GM18520 (cell line): Measurements from ENCODE around the gene TMEM259.

Experiments
- ATAC-seq: cut with Tn5 transposase; IDR thresholded peaks from one replicate; pipeline ENCODE4 v1.9.1; 2021; ENCODE audit not compliant: unreplicated experiment

Gene TMEM259

DNA sequence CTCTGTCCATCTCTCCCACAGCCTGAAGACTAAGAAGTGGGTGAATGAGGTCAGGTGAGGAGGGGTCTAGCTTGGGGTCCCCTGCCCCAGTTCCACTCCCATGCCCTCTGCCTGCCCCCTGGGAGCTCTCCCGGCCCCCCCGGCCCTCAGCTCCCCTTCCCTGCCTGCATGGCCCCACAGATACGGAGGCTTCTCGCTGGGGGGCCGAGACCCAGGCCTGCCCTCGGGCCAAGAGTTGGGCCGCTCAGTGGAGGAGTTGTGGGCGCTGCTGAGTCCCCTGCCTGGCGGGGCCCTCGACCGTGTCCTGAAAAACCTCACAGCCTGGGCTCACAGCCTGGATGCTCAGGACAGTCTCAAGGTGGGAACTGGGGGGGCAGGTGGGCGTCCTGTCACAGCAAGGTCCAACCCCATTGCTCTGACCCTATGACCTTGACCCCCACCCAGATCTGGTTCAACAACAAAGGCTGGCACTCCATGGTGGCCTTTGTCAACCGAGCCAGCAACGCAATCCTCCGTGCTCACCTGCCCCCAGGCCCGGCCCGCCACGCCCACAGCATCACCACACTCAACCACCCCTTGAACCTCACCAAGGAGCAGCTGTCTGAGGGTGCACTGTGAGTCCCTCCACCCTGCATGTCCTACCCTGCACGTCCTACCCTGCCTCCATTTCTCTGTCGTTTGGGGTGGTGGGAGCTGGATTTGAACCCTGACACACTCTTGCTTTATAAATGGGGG lies 35.1 kb upstream of the TMEM259 start:
- ATAC-seq = no peak

DNA sequence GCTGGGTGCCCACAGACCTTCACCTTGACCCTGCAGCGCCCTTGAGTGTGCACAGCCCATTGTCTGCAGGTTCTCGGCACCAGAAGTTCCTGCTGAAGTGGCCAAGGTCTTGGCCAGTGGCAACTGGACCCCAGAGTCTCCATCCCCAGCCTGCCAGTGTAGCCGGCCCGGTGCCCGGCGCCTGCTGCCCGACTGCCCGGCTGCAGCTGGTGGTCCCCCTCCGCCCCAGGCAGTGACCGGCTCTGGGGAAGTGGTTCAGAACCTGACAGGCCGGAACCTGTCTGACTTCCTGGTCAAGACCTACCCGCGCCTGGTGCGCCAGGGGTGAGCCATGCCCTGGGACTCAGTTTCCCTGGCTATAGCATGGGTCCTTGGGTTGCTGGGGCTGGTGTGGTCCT lies 34.1 kb upstream of the TMEM259 start:
- ATAC-seq = no peak

DNA sequence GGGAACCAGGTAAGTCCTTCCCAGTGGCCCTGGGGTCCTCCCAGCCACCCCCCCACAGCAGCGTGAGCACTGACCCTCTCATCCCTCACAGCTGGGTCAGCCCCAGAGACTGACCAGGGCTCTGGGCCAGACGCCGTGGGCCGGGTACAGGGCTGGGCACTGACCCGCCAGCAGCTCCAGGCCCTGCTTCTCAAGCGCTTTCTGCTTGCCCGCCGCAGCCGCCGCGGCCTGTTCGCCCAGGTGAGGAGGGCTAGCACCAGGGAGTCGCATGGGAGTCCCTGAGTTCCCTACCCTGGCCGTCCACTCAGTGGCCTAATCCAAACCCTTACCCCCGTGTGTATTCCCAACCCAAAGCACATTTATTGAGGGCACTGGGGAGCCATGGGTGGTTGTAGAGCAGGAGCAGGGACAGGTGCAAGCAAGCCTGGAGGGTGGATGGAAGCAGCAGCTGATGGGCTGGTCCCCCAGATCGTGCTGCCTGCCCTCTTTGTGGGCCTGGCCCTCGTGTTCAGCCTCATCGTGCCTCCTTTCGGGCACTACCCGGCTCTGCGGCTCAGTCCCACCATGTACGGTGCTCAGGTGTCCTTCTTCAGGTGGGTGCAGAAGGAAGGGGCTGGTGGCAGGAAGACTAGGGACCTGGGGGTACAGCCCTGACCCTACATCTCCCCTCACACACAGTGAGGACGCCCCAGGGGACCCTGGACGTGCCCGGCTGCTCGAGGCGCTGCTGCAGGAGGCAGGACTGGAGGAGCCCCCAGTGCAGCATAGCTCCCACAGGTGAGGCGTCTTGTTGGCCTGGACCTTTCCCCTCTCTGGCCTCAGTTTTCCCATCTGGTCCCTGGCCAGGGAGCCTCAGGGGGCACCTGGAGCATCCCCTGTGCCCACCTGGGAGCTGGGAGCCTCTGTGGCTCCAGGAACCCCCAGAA lies 33.4 kb upstream of the TMEM259 start:
- no peak for ATAC-seq

DNA sequence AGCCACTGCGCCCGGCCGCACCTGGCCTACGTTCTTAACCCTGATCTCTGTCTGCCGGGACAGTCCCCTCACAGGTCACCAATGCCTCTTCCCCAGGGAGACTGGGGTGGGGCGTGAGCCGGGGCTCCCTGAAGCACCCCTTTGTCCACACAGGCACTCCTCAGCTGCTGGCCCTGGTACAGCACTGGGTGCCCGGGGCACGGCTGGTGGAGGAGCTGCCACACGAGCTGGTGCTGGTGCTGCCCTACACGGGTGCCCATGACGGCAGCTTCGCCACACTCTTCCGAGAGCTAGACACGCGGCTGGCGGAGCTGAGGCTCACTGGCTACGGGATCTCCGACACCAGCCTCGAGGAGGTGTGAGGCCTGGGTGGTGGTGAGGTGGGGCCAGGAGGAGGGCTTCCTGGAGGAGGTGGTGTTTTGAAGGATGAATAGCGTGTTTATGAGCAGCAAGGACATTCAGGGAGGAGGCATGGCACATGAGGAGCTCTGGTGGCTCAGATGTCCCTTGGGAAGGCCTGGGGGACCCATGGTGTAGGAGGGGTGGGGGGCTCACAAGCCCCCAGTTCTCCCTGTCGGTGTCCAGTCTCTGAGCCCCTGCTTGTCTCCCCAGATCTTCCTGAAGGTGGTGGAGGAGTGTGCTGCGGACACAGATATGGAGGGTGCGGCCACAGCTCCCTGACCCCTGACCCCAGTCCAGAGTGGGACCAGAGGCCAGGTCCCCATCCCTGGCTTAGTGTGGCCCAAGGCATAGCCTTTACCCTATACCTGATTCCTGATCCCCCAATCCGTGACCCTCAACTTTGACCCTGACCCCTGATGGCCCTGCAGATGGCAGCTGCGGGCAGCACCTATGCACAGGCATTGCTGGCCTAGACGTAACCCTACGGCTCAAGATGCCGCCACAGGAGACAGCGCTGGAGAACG lies 32.5 kb upstream of the TMEM259 start:
- no peak for ATAC-seq

DNA sequence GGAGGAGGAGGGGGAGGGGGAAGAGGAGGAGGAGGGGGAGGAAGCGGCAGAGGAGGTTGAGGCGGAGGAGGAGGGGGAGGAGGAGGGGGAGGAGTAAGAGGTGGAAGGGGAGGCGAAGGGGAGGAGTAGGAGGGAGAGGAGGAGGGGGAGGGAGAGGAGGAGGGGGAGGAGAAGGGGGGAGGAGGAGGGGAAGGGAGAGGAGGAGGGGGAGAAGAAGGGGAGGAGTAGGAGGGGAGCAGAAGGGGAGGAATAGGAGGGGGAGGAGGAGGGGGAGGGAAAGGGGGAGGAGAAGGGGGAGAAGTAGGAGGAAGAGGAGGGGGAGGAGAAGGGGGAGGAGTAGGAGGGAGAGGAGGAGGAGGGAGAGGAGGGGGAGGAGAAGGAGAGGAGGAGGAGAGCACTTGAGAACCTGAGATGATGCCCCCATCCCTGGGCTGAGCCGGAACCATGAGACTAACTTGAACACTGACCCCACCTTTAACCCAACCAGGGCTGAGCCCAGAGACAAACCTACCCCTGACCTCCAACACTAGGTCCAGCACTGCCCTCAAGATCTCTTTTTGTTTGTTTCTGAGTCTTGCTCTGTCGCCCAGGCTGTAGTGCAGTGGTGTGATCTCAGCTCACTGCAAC lies 31.5 kb upstream of the TMEM259 start:
- no peak for ATAC-seq

DNA sequence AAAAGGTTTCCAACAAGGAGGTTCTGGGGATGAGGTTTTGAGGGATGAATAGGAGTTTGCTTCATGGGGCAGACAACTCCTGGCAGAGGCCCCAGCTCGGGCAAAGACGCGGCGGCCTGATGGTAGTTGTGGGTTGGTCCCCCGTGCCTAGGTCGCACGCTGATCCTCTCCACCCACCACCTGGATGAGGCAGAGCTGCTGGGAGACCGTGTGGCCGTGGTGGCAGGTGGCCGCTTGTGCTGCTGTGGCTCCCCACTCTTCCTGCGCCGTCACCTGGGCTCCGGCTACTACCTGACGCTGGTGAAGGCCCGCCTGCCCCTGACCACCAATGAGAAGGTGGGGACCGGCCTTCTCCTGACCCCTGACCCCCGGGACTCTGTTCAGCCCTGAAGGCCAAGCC lies 30.9 kb upstream of the TMEM259 start:
- ATAC-seq = no peak

DNA sequence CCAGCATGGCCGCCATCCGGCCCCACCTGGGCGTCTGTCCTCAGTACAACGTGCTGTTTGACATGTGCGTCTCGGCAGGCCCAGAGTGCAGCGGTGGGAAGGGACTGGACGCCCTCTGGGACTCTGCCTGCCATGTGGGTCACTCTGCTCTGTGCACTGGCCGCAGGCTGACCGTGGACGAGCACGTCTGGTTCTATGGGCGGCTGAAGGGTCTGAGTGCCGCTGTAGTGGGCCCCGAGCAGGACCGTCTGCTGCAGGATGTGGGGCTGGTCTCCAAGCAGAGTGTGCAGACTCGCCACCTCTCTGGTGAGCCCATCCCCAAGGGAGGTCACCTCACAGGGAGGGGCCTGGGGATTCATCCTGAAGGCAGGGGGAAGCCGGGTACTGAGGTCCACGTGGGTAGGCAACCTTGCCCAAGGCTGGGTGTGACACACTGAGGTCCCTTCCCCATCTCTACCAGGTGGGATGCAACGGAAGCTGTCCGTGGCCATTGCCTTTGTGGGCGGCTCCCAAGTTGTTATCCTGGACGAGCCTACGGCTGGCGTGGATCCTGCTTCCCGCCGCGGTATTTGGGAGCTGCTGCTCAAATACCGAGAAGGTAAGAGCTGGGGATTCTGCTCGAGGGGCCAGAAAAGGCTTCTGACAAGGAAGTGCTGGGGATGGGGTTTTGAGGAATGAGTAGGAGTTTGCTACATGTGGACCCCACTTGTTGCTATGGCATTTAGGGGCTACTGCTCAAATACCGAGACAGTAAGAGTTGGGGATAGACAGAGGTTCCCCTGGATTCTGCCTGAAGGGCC lies 30.3 kb upstream of the TMEM259 start:
- ATAC-seq = no peak

DNA sequence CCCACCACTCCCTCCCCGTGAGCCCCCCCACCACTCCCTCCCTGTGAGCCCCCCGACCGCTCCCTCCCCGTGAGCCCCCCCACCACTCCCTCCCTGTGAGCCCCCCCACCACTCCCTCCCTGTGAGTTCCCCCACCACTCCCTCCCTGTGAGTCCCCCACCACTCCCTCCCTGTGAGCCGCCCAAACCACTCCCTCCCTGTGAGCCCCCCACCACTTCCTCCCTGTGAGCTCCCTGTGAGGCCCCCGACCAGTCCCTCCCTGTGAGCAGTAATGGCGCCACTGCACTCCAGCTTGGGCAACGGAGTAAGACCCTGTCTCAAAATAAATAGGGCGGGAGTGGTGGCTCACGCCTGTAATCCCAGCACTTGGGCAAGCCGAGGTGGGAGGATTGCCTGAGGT lies 28.9 kb upstream of the TMEM259 start:
- ATAC-seq = no peak

DNA sequence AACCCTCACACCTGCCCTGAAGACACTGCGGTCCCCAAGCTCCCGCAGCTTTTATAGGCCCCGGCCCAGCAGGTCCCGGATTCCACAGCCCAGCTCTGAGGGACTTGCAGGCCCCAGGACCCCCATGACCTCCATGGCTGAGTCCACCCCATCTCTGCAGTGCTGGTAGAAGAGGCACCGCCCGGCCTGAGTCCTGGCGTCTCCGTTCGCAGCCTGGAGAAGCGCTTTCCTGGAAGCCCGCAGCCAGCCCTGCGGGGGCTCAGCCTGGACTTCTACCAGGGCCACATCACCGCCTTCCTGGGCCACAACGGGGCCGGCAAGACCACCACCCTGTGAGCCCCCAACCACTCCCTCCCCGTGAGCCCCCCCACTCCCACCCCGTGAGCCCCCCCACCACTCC lies 28.2 kb upstream of the TMEM259 start:
- no peak for ATAC-seq

DNA sequence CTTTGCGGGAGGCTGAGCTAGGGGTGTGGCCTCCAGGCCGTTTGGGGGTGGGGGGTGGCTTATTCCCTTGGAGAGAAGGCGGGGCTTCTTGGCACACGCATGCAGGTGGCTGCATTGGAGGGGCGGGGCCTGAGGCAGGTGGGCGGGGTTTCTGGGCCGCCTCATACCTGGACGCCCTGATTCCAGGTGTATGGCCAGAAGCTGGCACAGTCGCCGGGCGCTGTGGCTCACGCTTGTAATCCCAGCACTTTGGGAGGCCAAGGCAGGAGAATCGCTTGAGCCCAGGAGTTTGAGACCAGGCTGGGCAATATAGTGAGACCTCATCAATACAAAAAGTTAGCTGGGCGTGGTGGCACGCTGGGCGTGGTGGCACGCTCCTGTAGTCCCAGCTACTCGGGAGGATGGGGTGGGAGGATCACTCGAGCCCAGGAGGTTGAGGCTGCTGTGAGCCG lies 26.8 kb upstream of the TMEM259 start:
- ATAC-seq = no peak

DNA sequence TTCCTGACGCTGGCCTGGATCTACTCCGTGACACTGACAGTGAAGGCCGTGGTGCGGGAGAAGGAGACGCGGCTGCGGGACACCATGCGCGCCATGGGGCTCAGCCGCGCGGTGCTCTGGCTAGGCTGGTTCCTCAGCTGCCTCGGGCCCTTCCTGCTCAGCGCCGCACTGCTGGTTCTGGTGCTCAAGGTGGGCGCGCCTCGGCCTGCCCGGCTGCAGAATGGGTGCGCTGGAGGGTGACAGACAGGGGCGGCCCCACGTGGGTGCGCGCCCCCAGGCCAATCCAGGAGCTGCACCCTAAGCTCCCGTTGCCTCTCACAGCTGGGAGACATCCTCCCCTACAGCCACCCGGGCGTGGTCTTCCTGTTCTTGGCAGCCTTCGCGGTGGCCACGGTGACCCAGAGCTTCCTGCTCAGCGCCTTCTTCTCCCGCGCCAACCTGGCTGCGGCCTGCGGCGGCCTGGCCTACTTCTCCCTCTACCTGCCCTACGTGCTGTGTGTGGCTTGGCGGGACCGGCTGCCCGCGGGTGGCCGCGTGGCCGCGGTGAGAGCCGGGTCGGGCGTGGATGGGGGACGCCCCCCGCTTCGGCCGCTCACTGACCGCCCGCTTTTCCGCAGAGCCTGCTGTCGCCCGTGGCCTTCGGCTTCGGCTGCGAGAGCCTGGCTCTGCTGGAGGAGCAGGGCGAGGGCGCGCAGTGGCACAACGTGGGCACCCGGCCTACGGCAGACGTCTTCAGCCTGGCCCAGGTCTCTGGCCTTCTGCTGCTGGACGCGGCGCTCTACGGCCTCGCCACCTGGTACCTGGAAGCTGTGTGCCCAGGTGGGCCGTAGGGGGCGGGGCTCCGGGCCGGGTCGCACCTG lies 26.1 kb upstream of the TMEM259 start:
- no peak for ATAC-seq

DNA sequence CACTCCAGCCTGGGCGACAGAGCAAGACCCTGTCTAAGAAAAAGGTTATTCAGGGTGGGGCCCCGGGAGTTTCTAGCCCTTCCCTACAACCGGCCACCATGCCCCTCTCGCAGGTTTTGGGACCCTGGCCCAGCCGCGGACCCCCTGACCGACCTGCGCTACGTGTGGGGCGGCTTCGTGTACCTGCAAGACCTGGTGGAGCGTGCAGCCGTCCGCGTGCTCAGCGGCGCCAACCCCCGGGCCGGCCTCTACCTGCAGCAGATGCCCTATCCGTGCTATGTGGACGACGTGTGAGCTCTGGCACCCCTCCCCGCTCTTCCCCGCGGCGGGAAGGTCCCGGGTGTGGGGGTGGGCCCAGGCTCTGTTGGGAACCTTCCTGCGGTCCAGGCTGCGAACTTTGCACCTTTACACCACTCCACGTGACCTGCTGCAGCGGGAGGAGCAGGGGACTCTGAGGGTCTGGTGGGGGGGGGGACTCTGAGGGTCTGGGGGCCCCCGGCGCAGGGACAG lies 25.2 kb upstream of the TMEM259 start:
- no peak for ATAC-seq

DNA sequence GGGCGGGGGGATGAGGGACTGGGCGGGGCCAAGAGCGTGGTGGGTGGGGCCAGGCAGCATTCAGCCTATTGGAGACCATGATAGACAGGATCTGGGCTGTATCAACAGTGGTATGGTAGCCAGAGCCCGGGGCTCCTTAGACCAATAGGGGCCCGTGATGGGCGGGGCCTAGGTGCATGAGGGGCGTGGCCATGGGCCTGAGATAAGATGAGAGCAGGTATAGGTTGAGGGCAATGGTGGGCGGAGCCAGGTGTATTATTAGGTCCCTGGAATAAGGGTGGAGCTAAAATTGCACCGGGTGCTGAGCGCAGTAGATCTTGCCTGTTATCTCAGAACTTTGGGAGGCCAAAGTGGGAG lies 24.3 kb upstream of the TMEM259 start:
- no peak for ATAC-seq

DNA sequence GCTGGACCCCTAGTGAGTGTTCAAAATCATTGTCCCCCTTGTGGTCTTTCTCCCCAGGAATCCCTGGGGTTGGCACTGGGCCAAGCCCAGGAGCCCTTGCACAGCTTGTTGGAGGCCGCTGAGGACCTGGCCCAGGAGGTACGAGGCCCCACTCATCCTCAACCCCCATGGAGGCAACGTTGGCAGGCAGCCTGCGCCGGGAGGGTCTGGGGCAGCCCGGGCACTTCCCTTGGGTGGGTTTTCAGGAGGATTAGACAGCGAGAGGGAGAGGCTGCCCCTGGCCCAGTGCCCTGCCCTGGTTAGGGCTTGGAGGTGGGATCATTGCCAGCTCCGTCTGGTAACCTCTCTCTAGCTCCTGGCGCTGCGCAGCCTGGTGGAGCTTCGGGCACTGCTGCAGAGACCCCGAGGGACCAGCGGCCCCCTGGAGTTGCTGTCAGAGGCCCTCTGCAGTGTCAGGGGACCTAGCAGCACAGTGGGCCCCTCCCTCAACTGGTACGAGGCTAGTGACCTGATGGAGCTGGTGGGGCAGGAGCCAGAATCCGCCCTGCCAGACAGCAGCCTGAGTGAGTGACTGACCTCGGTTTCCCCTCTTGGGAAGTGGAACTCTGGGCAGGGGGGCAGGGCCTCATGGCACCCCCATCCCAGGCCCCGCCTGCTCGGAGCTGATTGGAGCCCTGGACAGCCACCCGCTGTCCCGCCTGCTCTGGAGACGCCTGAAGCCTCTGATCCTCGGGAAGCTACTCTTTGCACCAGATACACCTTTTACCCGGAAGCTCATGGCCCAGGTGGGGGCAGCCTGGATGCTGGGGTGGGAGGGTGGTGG lies 22.0 kb upstream of the TMEM259 start:
- ATAC-seq = no peak

DNA sequence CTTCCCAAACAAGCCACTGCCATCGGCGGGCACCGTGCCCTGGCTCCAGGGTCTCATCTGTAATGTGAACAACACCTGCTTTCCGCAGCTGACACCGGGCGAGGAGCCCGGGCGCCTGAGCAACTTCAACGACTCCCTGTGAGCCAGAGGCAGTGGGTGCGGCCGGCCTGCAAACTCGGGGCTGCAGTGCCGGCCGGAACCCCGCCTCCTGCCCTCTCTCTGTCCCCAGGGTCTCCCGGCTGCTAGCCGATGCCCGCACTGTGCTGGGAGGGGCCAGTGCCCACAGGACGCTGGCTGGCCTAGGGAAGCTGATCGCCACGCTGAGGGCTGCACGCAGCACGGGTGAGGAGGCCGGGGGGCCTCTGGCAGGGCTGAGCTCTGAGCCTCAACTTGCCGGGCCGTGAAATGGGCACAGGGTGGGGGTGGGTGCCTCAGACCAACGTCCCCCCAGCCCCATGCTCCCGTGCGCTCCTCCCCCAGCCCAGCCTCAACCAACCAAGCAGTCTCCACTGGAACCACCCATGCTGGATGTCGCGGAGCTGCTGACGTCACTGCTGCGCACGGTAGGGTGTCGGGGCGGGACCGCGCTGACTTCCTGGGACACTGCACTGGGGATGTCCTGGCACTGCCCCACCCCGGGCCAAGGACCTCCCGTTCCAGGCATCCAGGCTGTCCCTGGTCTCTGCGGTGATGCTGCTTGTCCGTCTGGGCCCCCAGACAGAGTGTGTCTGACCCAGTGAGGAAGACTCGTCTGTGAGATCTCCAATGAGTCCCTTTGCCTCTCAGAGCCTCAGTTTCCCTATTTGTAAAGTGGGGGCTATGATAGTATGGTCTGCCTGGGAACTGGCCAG lies 21.1 kb upstream of the TMEM259 start:
- no peak for ATAC-seq

DNA sequence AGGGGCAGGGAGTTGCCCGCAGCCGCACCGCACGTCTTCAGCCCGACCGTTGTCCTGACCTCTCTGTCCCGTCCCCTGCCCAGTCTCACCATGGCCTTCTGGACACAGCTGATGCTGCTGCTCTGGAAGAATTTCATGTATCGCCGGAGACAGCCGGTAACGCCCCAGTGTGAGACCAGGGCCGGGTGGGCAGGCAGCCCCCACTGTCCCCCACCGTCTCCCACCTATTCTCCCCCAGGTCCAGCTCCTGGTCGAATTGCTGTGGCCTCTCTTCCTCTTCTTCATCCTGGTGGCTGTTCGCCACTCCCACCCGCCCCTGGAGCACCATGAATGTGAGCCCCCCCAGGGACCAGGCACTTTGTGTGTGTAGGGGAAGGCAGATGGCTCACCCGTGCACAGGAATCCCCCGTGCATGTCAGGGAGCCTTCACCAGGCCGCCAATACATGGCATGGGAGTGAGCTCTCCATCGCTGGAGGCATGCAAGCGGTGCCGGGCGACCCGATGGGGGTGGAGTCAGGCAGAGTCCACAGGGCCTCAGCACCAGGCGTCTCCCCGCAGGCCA lies 20.4 kb upstream of the TMEM259 start:
- no peak for ATAC-seq
